ENCODE data around the gene BHLHE40.

GRCh38 chr3:4986782-4987537 lies 7.7 kb downstream of the BHLHE40 start:
- TF ChIP-seq POLR2A (IDR thresholded peaks at IDR 0.05; ENCODE audit: low read length) (peak; percentile 71), GATA1 (IDR thresholded peaks at IDR 0.05; ENCODE audit: low read depth, low read length) (no peak)
